ENCODE results near the gene LPCAT1.

The LPCAT1 gene

GRCh38 chr5:1415626-1416360, 108.0 kb downstream of the LPCAT1 start:
- no peak for DNase-seq (ENCODE audit: low read depth in 2 of 2)
- TF ChIP-seq CTCF (IDR thresholded peaks at IDR 0.05; ENCODE audit: low read depth, low read length) = no peak
- no peak overlapping the region for H3K4me3 ChIP-seq (replicated peaks in 1 of 2; ENCODE audit: low read depth in 2 of 2, low read length in 2 of 2)

DNA sequence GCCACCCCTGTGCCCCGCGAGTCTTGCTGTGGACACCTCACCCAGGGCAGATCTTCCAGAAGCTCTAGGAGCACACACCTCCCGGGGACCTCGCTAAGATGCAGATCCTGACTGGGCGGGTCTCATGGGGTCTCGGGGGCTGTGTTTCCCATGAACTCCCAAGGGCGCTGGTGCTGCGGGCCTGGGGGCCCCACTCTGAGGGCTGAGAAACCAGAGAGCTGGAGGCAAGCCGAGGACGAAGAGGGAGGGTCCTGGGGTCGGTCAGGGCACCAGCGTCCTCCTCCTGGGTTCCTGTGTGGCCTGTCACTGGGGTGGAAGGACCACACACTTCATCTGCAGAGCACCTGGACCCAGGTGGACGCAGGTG, 108.7 kb downstream of the LPCAT1 start:
- no peak overlapping the region for H3K4me3 ChIP-seq (replicated peaks in 1 of 2; ENCODE audit: low read depth in 2 of 2, low read length in 2 of 2)
- TF ChIP-seq CTCF (IDR thresholded peaks at IDR 0.05; ENCODE audit: low read depth, low read length) = no peak
- no peak for DNase-seq (ENCODE audit: low read depth in 2 of 2)

- H3K4me3 ChIP-seq (replicated peaks in 1 of 2; ENCODE audit: low read depth in 2 of 2, low read length in 2 of 2) = no peak overlapping the region
- TF ChIP-seq CTCF (IDR thresholded peaks at IDR 0.05; ENCODE audit: low read depth, low read length) = no peak
- no peak for DNase-seq (ENCODE audit: low read depth in 2 of 2)
These were observed 109.3 kb downstream of the LPCAT1 start for GRCh38 chr5:1414311-1415058.

DNA sequence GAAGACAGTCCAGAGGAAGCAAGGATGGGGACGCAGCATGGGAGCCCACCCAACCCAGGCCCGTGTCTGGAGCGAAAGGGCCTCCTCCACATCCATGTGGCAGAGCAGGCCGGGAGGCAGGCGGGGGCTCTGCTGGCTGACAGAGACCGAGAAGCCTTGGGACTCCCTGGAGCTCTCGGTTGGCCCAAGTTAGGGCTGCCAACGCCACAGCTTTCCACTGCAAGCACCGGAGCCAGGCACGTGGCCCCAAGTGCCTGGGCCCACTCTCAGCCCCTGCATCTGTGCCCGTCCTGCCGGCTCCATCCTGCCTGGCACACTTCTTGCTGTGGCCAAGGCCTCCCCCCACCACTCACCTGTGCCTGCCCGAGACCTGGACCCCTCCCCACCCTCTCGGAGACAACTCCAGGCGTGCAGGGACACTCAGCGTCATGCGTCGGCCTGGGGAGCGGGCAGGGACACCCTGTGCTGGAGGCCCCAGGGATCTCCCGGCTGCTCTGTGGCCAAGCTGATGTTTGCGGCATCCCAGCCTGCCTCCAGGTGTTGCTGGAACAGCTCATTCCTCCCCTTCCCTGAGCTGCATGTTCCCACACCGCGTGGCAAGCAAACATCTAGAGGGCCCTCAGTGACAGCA, 110.0 kb downstream of the LPCAT1 start:
- TF ChIP-seq CTCF (IDR thresholded peaks at IDR 0.05; ENCODE audit: low read depth, low read length) = no peak
- H3K4me3 ChIP-seq (replicated peaks in 1 of 2; ENCODE audit: low read depth in 2 of 2, low read length in 2 of 2) = no peak overlapping the region
- no peak for DNase-seq (ENCODE audit: low read depth in 2 of 2)

DNA sequence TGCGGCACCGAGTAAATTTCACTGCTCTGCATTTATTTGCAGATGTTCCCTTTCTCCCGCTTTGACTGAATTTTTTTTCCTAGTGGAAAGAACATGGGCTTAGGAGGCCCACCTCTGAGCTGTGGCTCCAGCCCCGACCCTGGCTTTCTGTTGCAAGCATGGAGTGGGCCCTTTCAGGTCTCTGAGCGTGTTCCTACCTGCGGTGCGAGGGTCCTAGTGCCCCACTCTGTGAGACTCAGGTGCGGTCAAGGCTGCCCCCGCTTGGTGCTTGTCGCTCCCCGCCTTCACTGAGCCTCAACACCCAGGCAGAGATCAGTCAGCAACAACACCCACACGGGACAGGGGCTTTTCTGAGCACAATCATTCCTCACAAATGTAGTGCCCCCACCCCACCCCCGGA, 110.5 kb downstream of the LPCAT1 start:
- no peak for TF ChIP-seq CTCF (IDR thresholded peaks at IDR 0.05; ENCODE audit: low read depth, low read length)
- no peak for DNase-seq (ENCODE audit: low read depth in 2 of 2)
- no peak overlapping the region for H3K4me3 ChIP-seq (replicated peaks in 1 of 2; ENCODE audit: low read depth in 2 of 2, low read length in 2 of 2)

- DNase-seq (ENCODE audit: low read depth in 2 of 2) = no peak
- no peak overlapping the region for H3K4me3 ChIP-seq (replicated peaks in 1 of 2; ENCODE audit: low read depth in 2 of 2, low read length in 2 of 2)
- no peak for TF ChIP-seq CTCF (IDR thresholded peaks at IDR 0.05; ENCODE audit: low read depth, low read length)
These were observed 111.1 kb downstream of the LPCAT1 start for GRCh38 chr5:1412621-1413020.
